ENCODE data around the gene CELF2.

- TF ChIP-seq CTCF (conservative IDR thresholded peaks at IDR 0.05; ENCODE audit: low read depth, low read length) (no peak), POLR2A (IDR thresholded peaks at IDR 0.05; ENCODE audit: low read depth, low read length) (no peak), RAD21 (IDR thresholded peaks at IDR 0.05; ENCODE audit: low read length) (no peak), RCOR1 (IDR thresholded peaks at IDR 0.05; ENCODE audit: insufficient replicate concordance, low read length) (no peak), CEBPB (IDR thresholded peaks at IDR 0.05; ENCODE audit: low read depth, low read length) (no peak), USF2 (IDR thresholded peaks at IDR 0.05; ENCODE audit: low read depth, low read length) (no peak), FOS (IDR thresholded peaks at IDR 0.05; ENCODE audit: low read depth, low read length) (no peak), BHLHE40 (IDR thresholded peaks at IDR 0.05; ENCODE audit: low read depth, low read length) (no peak), RFX5 (IDR thresholded peaks at IDR 0.05; ENCODE audit: low read depth, low read length) (no peak), ELK1 (IDR thresholded peaks at IDR 0.05; ENCODE audit: borderline replicate concordance, low read depth, low read length) (no peak), SMC3 (IDR thresholded peaks at IDR 0.05; ENCODE audit: low read depth, low read length) (no peak), MXI1 (IDR thresholded peaks at IDR 0.05; ENCODE audit: borderline replicate concordance, low read depth, low read length) (no peak)
These were observed 221.2 kb downstream of the CELF2 start for GRCh38 chr10:11238893-11239292.
